ENCODE results near the gene GNG12. TPM values are rescaled to one million over a fixed set of nuclear protein-coding genes. Genes with fewer than 3 reads are reported as not detected.

The GNG12 gene
- total and polyA plus RNA-seq, 5 donors = 12.2 to 44.9 (median 30.7) TPM

DNA sequence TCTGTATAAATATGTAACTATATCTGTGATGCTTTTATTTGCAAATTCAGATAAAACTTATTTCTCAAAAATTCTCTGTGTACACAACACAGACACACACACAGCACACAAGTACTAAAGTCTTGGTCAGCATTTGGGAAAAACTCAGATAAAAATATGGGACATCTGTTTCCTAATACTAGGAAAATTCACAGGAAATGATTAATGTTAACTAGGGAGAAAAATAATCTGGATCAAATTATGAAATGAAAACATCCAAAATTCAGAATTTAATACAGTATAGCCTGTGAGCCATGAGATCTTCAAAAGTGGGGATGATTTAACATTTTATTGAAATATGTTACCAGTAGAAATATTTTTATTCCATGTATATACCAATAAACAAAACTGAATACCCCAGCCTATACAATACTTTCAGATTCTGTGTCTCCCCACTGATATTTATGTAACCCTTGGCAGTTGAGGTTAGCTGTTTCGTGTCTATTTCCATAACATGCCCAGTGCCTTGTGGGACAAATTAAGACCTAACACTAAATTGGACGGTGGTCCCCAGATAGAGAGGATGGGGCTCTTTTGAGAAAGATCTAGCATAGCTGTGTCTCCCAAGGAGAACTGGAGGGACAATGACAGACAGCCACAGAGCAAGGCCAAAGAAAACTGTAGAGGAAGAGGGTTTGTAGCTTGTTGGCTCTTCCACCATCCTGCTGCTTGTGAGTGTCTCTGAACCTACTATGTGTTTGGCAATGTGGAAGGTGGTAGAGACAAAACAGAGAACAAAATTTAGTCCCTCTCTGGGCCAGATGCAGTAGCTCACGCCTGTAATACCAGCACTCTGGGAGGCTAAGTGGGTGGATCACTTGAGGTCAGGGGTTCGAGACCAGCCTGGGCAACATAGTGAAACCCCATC lies 47.2 kb downstream of the GNG12 start:
- no peak for DNase-seq
- Histone ChIP-seq H3K27ac (ENCODE audit: low read length) (no peak overlapping the region), H3K4me1 (ENCODE audit: control insufficient read depth, insufficient read depth, low read length) (peaks cover 3% of the 10 kb centered on the region), H3K27me3 (ENCODE audit: control insufficient read depth, insufficient read depth) (no peaks in the 10 kb centered on the region), H3K4me3 (ENCODE audit: low read length) (no peak overlapping the region), H3K9me3 (ENCODE audit: control insufficient read depth, low read length) (no peaks in the 10 kb centered on the region)
- ATAC-seq = peak; percentile 25 to 57
- 68% methylated on average over 4 of the region's 4 CpGs for WGBS
- intact Hi-C loops (cut with DNase I) = no loop called here

DNA sequence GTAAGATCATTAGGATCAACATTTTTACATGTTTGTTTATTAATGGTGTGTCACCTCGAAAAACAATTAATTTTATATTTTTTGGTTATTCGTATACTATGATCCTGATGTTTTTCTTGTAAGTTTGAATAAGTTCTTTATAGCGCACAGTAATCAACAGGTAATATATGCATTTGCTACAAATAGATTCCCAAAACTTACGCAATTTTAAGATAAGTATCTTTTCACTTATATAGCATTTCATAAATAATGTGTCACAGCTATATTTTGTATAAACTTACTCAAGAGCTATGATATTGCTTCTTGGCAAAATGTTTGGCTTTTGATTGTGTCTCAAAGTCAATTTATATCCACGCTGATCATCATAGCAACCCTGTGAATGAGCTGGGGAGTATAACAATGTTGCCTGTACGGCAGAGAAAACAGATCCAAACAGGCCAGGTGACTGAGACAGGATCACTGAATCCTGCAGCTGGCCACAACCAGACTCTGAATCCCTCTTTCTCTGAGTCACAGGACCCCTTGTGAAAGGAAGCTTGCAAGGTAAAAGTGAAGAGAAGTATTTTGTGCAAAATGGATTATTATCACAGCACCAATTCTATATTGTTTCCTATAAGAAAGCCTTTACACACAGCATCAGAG lies 48.6 kb downstream of the GNG12 start:
- WGBS = 95% methylated on average over 6 of the region's 6 CpGs
- Histone ChIP-seq H3K4me1 (ENCODE audit: control insufficient read depth, insufficient read depth, low read length) (peaks cover 3% of the 10 kb centered on the region), H3K4me3 (ENCODE audit: low read length) (no peak overlapping the region), H3K27ac (ENCODE audit: low read length) (no peak overlapping the region), H3K9me3 (ENCODE audit: control insufficient read depth, low read length) (no peaks in the 10 kb centered on the region), H3K27me3 (ENCODE audit: control insufficient read depth, insufficient read depth) (no peaks in the 10 kb centered on the region)
- ATAC-seq (no peak), DNase-seq (no peak)
- intact Hi-C loops (cut with DNase I) = no loop called here

DNA sequence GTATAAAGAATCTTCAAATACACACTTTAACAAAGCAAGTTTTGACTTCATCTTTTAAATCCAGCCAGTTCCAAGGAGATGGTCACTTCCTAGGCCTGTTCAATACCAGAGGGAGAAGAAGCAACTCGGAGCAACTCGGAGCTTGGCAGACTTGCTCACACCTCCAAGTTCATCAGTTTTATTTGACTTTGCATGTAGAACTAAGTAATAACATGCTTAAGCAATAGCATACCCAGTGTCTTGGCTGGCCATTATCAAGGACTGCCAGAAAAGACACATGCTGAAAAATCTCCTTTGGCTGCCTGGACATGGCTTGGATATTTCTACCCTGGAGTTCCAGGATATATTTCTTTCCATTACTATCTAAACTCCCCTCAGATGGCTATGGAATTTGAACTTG lies 52.6 kb downstream of the GNG12 start:
- Histone ChIP-seq H3K4me1 (ENCODE audit: control insufficient read depth, insufficient read depth, low read length) (peaks cover 6% of the 10 kb centered on the region), H3K4me3 (ENCODE audit: low read length) (no peak overlapping the region), H3K27me3 (ENCODE audit: control insufficient read depth, insufficient read depth) (no peaks in the 10 kb centered on the region), H3K9me3 (ENCODE audit: control insufficient read depth, low read length) (no peaks in the 10 kb centered on the region), H3K27ac (ENCODE audit: low read length) (no peak overlapping the region)
- no peak for DNase-seq
- intact Hi-C loops (cut with DNase I) = no loop called here
- 61% methylated on average over 2 of the region's 2 CpGs for WGBS
- ATAC-seq = peak; percentile 46 to 79

DNA sequence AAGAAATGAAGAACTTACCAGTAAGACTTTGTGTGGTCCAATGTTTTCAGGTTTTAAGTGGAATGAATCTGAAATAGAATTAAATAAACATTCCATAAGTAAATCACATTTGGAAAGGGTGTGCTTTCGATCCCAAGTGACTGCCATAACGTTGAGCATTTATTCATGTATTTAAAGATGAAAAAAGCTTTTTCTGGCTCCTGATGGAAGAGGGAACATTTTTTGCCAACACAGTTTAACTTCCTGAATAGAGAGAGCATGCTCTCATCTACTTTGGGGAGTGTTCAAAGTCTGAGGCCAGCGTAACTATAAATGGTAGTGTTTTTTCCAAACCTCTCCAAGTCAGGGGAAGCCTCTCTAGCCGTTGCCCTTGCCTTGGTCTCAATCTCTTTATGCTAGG lies 55.8 kb downstream of the GNG12 start:
- DNase-seq = no peak
- no peak overlapping the region for H3K4me3 ChIP-seq (ENCODE audit: low read length)
- H3K27me3 ChIP-seq (ENCODE audit: control insufficient read depth, insufficient read depth) = no peaks in the 10 kb centered on the region
- H3K27ac ChIP-seq (ENCODE audit: low read length) = no peak overlapping the region
- ATAC-seq = peak in 1 of 2 donors; percentile 16
- no peaks in the 10 kb centered on the region for H3K9me3 ChIP-seq (ENCODE audit: control insufficient read depth, low read length)
- H3K4me1 ChIP-seq (ENCODE audit: control insufficient read depth, insufficient read depth, low read length) = peaks cover 6% of the 10 kb centered on the region
- 54% methylated on average over 4 of the region's 4 CpGs for WGBS
- intact Hi-C loops (cut with DNase I) = loop anchor here in 3 of 4 donors (10.0 kb wide), 2 partner anchors 57 to 337 kb away; partner anchors contain the start of gene GNG12 (in 2 of the 3)

DNA sequence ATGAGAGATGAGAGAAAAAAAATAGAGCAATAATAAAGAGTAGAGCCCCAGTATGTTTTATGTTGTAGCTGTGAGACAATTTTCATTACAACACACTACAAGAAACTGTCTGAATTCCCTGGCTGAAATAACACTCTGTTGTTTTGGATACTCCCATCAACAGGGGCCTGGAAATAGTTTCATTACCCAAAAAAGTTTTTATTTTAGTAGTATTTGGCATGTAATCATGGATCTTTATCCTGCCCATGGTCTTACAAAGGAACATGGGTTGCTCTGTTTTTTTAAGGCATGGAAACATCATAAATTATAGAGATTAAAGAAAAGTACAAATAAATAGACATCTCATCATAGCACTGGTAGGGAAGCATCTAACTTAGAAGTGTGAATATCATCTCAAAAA lies 56.3 kb downstream of the GNG12 start:
- DNase-seq (no peak), ATAC-seq (peak in 1 of 2 donors; percentile 42)
- intact Hi-C loops (cut with DNase I) = loop anchor here in 3 of 4 donors (10.0 kb wide), 2 partner anchors 58 to 338 kb away; partner anchors contain the start of gene GNG12 (in 2 of the 3)
- no peak overlapping the region for H3K27ac ChIP-seq (ENCODE audit: low read length)
- peaks cover 6% of the 10 kb centered on the region for H3K4me1 ChIP-seq (ENCODE audit: control insufficient read depth, insufficient read depth, low read length)
- no peaks in the 10 kb centered on the region for H3K27me3 ChIP-seq (ENCODE audit: control insufficient read depth, insufficient read depth)
- H3K4me3 ChIP-seq (ENCODE audit: low read length) = no peak overlapping the region
- H3K9me3 ChIP-seq (ENCODE audit: control insufficient read depth, low read length) = no peaks in the 10 kb centered on the region

DNA sequence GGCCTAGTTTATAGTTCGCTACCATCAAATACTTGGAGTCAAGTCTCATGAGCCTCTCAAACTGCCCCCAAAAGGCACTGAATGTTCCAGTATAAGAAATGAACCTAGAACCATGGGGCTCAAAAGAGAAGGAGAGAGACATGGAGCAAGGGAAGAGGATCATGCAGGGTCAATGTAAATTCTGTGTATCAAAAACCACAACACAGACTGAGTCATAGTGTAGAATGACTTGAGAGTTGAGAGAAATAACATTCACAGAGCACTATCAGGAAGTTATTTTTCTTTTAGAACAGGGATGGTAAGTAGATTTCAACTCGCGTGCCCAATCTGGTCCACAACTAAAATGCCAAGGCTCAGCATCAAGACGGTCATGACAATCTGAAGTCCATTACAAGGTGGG lies 59.8 kb downstream of the GNG12 start:
- no peak for DNase-seq
- no peak for ATAC-seq
- peaks cover 3% of the 10 kb centered on the region for H3K4me1 ChIP-seq (ENCODE audit: control insufficient read depth, insufficient read depth, low read length)
- no peaks in the 10 kb centered on the region for H3K27me3 ChIP-seq (ENCODE audit: control insufficient read depth, insufficient read depth)
- no peak overlapping the region for H3K4me3 ChIP-seq (ENCODE audit: low read length)
- intact Hi-C loops (cut with DNase I) = loop anchor here in 3 of 4 donors (10.0 kb wide), 2 partner anchors 61 to 341 kb away; partner anchors contain the start of gene GNG12 (in 2 of the 3)
- H3K9me3 ChIP-seq (ENCODE audit: control insufficient read depth, low read length) = no peaks in the 10 kb centered on the region
- no peak overlapping the region for H3K27ac ChIP-seq (ENCODE audit: low read length)
- 96% methylated on average over 4 of the region's 4 CpGs for WGBS

DNA sequence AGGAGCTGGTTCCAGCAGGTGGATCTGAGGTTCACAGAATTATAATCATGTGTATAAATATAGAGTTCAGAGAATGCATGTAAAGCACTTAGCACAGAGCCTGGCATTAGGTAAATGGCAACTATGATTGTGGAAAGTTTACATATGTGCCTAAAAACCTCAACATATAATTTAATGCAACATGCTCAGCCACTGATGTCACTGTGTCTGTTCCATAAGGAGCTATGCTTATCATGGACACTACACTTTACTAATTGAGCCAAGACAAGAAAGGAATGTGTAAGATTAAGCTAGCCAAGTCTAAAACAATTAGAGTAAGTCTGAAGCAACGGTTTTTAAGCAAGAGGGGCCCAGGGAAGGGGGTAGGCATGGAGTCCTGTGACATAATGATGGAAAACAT lies 61.5 kb downstream of the GNG12 start:
- H3K4me1 ChIP-seq (ENCODE audit: control insufficient read depth, insufficient read depth, low read length) = peaks cover 3% of the 10 kb centered on the region
- H3K27me3 ChIP-seq (ENCODE audit: control insufficient read depth, insufficient read depth) = no peaks in the 10 kb centered on the region
- H3K9me3 ChIP-seq (ENCODE audit: control insufficient read depth, low read length) = no peaks in the 10 kb centered on the region
- no peak overlapping the region for H3K27ac ChIP-seq (ENCODE audit: low read length)
- intact Hi-C loops (cut with DNase I) = loop anchor here in 3 of 4 donors (10.0 kb wide), 2 partner anchors 63 to 343 kb away; partner anchors contain the start of gene GNG12 (in 2 of the 3)
- DNase-seq = no peak
- H3K4me3 ChIP-seq (ENCODE audit: low read length) = no peak overlapping the region
- 17% methylated on average over 1 of the region's 1 CpG for WGBS
- ATAC-seq = no peak

DNA sequence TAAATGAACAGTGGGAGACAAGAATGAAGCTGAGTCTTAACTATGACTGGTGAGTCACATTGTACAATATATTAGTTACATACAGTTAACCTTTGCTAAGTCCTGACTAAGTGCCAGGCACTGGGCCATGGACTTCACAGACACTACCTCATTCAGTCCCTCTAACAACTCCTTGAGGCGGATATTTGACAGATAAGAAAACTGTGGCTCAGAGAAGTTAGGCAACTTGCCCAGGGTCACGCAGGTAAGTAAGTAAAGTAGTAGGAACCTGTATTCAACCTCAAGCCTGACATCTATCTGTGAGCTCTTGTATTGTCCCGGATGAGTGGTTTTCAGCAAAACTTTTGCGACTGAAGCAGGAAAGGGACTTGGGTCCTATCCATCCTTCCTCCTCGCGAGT lies 62.1 kb downstream of the GNG12 start:
- Histone ChIP-seq H3K27ac (ENCODE audit: low read length) (no peak overlapping the region), H3K4me3 (ENCODE audit: low read length) (no peak overlapping the region), H3K4me1 (ENCODE audit: control insufficient read depth, insufficient read depth, low read length) (peaks cover 5% of the 10 kb centered on the region), H3K27me3 (ENCODE audit: control insufficient read depth, insufficient read depth) (no peaks in the 10 kb centered on the region), H3K9me3 (ENCODE audit: control insufficient read depth, low read length) (no peaks in the 10 kb centered on the region)
- intact Hi-C loops (cut with DNase I) = loop anchor here in 3 of 4 donors (10.0 kb wide), 2 partner anchors 64 to 344 kb away; partner anchors contain the start of gene GNG12 (in 2 of the 3)
- DNase-seq (no peak), ATAC-seq (no peak)
- 76% methylated on average over 6 of the region's 6 CpGs for WGBS

DNA sequence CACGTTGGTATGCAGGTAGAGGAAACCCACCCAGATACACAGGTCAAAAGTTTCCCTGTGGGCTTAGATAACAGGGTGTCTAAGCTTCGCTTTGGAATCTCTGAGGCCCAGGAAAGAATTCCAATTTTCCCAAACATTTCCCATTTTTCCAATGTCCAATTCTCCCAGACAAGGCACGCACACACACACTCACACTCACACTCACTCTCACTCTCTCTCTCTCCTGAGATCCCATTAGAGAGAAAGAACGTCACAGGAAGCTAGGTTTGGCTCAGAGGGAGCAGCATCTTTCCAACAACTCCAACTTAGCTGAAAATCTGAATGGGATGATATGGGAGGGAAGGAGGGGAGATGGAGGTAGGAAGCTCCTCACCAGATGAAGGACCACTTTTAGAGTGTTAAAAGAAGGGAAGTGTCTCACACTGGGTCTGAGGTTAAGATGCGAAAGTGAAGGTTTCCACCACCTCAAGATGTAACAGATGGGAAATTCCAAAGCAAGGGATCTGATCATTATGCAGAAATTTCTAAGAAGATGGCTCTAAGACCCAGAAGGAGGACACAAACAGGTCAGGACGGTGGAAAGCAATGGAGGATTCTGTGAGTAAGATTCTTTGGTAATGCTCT lies 63.5 kb downstream of the GNG12 start:
- H3K27ac ChIP-seq (ENCODE audit: low read length) = no peak overlapping the region
- ATAC-seq (no peak), DNase-seq (no peak)
- H3K4me3 ChIP-seq (ENCODE audit: low read length) = no peak overlapping the region
- intact Hi-C loops (cut with DNase I) = loop anchor here (5.0 to 10.0 kb wide), 5 partner anchors 63 to 345 kb away; partner anchors contain the start of gene GNG12 (in 3 of the 4)
- peaks cover 5% of the 10 kb centered on the region for H3K4me1 ChIP-seq (ENCODE audit: control insufficient read depth, insufficient read depth, low read length)
- WGBS = 76% methylated on average over 6 of the region's 6 CpGs
- no peaks in the 10 kb centered on the region for H3K27me3 ChIP-seq (ENCODE audit: control insufficient read depth, insufficient read depth)
- H3K9me3 ChIP-seq (ENCODE audit: control insufficient read depth, low read length) = no peaks in the 10 kb centered on the region

DNA sequence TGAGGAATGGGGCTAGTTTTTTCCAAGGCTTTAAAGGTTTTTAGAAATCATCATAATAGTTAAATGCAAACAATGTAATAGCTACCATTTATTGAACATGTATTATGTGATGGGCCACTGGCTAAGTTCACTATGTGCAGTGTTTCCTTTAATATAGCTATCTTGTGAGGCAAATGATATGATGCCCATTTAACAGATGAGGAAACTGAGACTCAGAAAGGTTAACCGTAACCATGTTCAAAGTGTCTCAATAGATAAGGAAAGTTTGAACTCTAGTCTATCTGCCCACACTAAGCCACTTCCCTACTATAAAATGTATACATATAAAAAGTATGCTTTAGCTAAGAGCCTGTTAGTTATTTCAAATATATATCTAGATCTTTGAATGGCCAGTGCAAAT lies 64.8 kb downstream of the GNG12 start:
- WGBS = 99% methylated on average over 1 of the region's 1 CpG
- H3K4me1 ChIP-seq (ENCODE audit: control insufficient read depth, insufficient read depth, low read length) = peaks cover 5% of the 10 kb centered on the region
- no peak for ATAC-seq

More for the DNA sequence above, 64.8 kb downstream of the GNG12 start:
- intact Hi-C loops (cut with DNase I) = loop anchor here in 2 of 4 donors (5.0 kb wide), 3 partner anchors 64 to 344 kb away; partner anchors contain the start of gene GNG12 (in 1 of the 2)
- H3K27ac ChIP-seq (ENCODE audit: low read length) = no peak overlapping the region
- no peaks in the 10 kb centered on the region for H3K27me3 ChIP-seq (ENCODE audit: control insufficient read depth, insufficient read depth)
- H3K4me3 ChIP-seq (ENCODE audit: low read length) = no peak overlapping the region
- H3K9me3 ChIP-seq (ENCODE audit: control insufficient read depth, low read length) = no peaks in the 10 kb centered on the region
- no peak for DNase-seq

All from right cardiac atrium (tissue), 5 donors.